Limb (tissue), 2 donors: ENCODE measurements around the gene CDK15.
"Not testable (repeated sequence)": the region's sequence is repeated elsewhere in the genome, so short reads cannot be mapped to it uniquely, and the experiment has no call there.

Experiments used
- DNase-seq, 2 donors: peaks; one replicate each; pipeline ENCODE4 v3.0.0-alpha.2; 2016; ENCODE audit errors: extremely low spot score in 2 of 2

Gene CDK15

DNA sequence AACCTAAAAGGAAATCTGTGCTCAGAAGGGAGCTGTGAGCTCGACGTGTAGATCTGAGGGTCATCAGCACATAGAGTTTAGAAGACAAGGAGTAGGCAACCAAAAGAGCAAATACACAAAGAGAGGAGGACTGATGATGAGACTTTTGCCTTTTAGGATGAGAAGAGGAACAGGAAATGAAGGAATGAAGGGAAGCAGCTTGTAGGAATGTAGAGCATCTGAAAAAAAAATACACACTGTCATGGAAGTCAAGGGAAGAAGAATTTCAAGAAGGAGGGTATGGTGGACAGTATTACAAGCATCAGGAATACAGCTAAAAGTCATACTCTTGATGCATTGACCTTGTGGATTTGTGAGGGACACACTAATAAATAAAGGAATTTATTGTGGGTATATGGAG lies 21.9 kb downstream of the CDK15 start:
- DNase-seq = no peak

DNA sequence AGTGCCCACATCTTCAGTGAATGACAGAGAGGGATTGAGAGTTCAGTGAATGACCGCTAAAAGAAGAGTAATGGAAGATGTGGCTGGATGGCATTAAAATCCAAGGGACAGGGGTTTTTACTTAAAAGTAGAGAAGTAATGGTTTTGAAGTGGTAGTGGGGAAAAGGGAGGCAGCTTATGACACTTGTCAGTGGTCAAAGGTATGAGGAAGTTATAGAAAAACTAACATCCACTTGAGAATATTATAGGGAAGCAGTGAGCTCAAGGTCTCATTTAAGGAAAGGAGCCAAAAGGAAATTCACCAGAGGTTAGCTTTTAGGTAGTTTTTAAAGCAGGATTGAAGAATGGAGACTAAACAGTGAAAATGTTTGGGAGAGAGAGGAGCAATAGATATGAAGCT lies 24.3 kb downstream of the CDK15 start:
- no peak for DNase-seq

DNA sequence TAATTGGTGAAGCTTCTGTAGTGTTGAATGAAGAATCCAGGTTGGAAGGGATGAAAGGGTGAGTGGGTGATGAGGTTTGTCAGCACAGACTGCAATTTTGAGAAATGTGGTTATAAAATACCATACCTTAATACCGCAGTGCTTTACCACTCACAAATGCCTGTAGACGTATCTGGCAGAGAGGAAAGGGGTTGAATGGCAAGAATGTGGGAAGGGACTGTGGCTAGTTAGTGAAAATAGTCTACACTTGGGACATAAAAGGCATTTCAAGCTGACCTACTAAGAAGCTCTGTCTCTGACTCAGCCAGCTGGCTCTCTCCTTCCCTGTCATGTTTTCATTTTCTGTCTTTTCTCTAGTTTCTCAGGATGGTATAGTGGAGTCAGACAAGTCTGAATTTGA lies 25.1 kb downstream of the CDK15 start:
- DNase-seq = no peak

DNA sequence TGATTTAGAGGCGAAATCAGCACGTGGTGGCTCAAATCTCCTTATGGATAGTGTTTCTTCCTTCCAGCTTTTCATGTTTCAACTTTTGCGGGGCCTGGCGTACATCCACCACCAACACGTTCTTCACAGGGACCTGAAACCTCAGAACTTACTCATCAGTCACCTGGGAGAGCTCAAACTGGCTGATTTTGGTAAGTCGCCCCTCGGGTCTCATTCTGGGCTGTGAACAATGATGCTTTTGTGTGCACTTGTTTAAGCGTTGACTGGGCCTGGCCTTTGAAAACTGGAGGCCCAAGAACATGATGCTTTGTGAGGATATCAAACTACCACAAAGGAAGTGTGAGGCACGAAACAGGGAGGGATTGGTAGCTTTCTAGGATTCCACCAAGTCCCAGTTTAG lies 27.4 kb downstream of the CDK15 start:
- DNase-seq = no peak

DNA sequence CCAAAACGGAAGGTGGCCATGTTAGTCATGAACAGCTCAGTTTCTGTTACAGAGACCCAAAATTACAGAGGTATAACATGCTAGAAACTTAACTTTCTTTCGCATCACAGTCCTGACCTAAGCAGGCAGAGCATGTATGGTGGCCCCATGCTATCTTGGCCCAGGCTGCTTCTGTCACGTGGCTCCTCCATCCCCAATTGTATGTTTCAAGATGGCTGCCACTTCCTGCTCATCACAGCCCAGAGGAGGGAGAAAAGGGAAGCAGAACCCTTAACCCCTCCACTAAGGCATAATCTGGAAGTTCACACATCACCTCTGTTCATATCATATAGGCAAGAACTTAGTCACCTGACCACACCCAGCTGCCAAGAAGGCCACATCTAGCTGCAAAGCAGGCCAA lies 28.7 kb downstream of the CDK15 start:
- DNase-seq = no peak

DNA sequence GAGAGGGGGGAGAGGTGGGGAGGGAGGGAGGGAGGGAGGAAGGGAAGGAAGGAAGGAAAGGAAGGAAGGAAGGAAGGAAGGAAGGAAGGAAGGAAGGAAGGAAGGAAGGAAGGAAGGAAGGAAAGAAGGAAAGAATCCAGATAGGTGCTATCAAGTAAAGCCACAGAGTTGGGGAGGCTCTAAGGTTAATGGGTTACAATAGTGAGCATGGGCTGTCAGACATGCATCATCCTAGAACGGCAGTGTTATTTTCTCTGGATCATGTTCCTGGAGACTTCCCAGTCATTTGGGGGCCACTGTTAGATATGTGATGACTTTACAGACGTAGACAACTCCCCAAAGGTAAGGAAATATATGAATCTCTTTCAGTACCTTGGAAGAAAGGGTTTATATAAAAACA lies 31.1 kb downstream of the CDK15 start:
- no peak for DNase-seq

DNA sequence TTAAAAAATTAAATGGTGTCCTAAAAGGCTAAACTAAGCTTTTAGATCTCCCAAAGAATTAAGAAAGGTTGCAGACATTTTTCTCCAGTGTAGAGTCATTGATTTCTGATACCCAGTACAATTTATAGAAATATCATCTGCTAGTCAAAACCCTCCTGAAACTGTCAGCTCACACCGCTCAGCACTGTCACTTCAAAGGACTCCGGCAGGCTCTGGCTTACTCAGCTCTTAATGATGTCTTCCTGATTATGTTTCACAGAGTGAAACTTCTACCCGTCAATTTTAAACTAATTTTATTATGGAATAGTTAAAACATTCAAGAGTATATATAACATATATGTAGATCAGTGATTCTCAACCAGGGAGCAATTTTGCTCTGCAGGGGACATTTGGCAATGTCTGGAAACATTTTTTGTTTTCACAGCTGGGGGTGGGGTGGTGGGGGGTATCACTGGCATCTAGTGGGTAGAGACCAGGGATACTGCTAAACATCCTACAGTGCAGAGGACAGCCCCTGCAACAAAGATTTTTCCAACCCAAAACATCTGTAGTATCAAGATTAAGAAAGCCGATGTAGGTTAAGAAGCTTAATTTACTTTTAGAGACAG lies 31.6 kb downstream of the CDK15 start:
- no peak for DNase-seq

DNA sequence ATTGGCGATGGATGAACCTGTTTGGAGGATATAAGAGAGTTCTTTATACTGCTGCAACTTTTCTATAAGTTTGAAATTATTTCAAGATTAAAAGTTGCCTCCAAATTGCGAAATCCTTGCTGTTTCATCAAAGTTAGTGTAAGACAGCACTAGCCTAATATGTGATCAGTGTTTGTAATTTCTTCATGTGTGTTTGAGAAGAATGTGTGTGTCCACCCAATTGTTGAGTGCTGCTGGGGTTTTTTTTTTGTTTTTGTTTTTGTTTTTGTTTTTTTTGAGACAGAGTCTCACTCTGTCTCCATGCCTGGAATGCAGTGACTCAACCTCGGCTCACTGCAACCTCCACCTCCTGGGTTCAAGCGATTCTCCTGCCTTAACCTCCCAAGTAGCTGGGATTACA lies 33.4 kb downstream of the CDK15 start:
- DNase-seq = no peak

DNA sequence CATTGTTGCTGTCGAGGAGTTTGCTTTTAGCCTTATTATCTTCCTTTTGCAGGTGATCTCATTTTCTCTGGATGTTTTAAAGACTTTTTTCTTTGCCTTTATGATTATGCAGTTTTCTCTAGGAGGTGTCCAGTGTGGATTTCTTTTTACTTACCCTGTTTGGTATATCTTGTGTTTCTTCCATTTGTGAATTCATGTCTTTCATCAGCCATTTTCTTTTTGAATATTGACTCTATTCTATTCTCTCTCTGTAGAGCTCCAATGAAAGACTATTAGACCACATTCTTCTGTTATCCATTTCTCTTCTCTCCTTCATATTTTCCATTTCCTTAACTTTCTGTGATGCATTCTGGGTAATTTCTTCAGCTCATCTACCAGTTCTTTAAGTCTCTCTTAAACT lies 34.4 kb downstream of the CDK15 start:
- no peak for DNase-seq

DNA sequence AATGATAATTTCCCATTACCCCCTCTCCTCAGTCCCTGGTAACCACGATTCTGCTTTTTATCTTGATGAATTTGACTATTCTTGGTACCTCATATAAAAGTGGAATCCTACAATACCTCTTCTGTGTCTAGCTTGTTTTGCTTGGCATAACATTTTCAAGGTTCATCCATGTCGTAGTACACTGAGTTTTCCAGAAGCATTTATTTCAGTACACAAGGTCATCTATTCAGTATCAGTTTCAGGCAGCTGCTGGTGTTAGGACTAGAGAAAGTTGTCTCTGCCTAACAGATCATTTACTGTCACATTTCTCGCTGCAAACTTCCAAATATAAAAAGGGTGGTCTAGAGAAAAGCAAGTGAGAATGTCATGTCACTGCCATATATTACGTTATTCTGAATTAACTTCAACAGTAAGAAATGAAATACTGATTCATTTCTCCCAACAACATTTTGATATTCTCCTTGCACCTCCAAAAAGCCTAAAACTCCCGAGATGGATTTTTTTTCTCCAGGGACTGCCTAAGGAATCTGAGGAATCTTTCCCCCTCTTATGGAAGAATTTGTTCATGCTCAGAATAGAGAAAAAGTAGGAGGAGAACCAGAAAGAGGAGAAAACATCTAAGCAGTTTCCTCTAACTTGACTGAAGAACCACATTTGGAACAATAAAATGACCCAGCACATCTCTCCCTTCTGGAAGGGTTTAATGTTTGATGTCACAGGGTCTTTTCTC lies 36.0 kb downstream of the CDK15 start:
- DNase-seq = no peak

DNA sequence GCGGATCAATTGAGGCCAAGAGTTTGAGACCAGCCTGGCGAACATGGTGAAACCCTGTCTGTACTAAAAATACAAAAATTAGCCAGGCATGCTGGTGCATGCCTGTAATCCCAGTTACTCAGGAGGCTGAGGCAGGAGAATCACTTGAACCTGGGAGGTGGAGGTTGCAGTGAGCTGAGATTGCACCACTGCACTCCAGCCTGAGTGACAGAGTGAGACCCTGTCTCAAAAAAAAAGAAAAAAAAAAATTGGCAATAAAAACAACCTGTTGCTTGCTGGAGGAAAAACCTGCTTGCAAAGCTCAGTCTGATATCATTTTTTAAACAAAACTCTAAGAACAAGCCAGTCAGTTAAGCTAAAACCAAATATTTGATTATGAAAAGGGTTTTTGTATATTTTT lies 38.6 kb downstream of the CDK15 start:
- DNase-seq = not testable (repeated sequence)

DNA sequence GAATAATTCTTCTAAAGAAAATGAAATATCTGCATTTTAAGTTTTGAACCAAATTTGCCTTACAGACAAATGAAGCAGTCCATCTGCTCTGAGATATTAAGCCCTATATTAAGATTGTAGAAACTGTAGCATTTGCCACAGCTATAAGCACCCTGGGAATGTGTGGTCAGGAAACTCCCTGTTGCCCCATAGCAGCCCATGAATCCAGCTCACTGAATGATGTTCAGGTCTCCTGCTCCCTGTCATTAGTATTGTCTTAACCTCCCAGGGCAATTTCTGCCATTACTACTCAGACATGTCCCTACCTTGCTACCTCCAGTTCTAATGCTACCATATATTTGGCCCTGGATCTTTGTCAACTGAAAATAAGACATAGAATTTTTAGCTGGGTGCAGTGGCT lies 41.1 kb downstream of the CDK15 start:
- no peak for DNase-seq

DNA sequence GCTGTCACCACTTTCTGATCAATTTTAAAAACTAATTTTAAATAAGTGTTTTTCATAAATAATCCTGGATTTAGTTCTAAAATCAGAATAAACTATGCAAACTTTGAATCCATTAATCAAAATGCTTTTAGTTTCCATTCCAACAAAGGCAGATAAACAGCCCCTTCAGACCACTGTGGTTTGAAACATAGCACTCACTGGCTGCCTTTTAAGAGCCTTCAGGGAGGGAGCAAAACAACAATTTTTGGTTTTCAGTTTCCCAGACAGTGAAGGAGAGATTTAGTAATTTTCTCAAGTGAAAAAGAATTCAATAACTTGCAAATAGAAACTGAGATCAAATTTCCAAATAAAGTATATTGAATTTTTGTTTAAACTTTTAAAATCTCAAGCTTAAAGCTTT lies 46.1 kb downstream of the CDK15 start:
- no peak for DNase-seq

DNA sequence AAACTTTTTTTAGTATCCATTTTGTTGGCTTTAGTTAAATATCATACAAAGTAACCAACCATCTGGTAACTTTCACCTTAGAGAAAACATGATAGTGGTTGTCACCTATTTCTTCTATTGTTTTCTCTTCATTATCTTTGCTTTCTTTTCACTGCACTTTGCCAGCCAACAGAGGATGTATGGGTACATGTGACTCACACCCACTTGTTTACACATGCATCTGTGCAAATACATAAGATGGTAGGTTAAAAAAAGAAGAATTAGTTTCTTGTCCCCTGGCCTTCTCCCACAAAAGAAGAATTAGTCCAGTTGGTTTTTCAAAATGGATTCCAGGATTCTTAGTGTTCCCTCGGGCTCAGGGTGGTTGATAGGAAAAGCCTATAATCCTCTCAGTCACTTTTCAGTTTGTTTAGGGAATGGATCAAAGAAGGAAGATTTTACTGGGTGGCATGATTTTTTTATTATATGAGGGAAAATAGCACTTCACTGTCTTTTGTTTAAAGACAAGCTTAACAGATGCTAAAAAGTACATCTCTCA lies 46.6 kb downstream of the CDK15 start:
- no peak for DNase-seq

DNA sequence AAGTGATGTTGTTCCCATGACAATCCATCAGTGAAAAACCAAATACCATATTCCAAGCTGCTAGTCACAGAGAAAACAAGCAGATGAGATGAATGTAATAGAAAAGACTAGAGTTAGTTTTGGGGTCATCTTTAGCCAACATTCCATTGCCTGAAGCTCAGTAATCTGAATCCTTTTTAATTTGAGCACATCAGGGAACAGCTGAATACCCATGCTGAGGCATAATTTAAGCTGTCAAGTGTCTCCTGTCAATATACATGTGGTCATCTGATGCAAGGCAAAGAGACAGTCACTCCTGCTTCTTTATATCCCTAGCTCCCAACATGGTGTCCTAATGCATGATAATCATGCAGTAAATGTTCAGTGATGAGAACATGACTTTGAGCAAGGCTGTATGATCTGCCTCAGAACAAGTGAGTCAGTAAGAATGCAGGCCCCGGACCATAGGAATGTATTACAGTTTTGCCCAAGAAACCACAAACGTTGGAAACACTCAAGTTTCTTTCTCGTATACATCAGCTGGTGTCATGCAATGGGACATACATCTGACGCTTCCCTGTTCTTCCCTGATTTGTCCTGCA lies 48.0 kb downstream of the CDK15 start:
- DNase-seq = no peak

DNA sequence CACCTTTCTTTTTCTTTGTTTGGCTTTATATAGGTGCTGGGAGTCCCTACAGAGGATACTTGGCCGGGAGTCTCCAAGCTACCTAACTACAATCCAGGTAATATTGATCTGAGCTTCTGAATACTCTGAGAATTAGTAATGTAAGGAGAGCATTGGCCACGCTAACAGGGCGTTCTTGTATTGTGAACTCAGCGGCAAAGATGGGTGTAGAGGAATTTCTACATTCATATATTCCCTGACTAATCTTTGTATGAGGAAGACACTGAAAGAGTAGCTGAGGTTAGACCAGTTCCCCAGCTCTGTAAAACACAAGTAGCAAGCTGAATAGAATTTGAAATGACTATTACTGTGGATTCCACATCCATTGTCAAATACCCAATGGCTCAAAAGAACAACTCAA lies 48.5 kb downstream of the CDK15 start:
- no peak for DNase-seq

DNA sequence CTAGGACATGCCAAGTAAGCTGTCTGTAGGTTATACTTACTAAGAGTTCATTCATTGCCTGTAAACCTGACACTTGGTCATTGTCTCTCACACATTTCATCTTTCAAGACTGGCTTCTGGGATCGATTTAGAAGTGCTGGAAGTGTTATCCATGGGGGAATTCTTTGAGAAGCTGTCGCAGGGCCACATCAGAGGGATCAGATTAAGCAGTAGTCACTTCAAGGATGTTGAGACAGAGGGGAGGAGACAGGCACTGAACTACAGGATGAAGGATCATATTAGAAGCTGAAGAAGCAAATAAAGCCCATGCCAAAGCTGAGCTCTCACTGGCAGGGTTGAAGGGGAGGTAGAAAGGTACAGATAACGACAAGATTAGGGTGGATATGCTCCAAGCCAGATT lies 49.0 kb downstream of the CDK15 start:
- DNase-seq = no peak

DNA sequence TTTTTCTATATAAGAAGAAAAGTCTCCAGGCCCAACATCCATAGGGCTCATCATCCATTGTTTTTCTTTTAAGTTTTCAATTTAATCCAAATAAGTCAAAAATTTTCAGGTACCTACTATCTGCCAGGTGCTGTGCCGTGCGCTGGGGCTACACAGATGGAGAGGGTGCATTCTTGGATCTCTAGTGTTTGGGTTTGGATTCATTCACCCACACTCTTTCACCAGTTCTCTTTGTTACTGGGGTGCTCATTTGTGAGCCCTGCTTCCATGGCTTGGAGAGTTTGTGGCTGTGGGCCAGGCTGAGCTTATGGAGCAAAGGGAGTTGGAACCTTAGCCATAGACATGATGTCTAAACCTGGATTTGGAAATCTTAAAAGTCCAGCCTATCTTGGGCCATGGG lies 51.0 kb downstream of the CDK15 start:
- no peak for DNase-seq

DNA sequence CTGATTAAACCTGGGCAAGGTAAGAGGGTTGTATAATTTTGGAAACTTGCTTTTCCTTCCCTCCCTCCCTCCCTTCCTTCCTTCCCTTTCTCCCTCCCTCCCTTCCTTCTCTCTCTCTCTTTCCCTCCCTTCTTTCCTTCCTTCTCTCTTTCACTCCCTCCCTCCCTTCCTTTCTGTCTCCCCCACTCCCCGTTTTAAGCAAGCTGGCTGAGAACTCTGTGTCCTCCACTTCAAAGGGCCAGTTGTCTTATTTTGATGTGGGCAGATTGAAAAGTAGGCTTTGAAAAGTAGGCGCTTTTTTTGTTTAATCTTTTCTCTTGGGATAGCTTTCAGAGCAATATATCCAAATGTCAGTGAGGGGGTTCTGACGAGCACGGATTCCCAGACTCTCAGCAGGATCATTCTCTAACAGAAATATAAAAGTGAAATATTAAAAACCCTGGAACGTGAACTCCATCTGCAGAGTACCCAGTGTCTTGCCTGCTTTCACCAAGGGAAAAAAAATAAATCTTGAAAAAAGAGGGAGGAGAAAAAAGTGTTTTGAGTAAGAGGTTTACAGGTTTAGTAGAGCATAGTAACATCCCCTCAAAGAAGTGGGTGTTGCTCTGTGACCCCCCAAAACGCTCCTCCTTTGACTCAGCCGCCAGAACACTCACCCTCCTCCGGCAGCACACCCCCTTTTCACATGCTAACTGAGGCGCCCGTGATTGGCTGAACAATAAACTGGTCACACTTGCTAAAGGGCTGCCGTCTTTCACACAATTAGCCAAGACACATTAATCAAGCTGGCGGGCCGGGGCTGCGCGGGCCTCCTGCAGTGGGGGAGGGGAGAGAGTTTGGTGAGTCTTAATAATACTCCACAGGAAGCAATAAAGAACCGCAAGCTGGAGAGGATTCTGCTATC lies 52.2 kb downstream of the CDK15 start:
- DNase-seq = peak in 1 of 2 donors; percentile 75

DNA sequence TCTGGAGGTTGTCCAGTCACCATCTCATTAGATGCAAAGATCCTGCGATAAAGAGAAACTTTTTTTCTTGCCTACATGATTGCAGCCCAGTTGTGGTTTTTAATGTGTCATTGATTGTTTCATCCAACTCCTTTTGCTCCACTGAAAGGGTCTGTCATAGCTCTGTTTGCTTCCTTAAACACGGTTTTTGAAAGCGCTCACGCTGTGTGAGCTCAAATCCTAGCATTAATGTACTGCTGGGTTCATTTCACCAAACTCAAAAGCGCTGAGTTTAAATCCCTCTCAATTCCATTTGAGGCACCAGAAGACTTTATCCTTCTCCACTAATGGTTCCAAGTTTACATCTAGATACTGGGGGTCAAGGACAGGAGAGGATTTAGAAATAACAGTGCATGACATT lies 53.6 kb downstream of the CDK15 start:
- DNase-seq = no peak

DNA sequence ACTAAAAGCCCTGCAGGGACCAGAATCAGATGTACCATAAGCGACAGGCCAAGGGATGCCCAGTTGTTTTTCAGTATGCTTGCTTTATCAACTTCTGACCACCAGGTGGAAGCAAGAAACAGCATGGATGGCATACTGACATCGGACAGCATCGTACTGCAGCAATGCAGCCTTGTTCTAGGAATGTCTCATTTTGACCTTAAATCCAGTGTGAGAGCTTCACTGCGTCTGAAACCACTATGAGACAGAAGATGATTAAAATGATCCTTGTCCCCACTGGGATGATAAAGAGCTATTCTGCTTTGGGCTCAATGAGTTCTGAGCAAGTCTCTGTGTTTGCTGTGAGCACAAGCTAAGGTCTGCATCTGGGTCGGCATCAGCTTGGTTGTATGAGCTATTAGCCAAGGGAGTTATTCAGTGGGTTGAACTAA lies 54.3 kb downstream of the CDK15 start:
- peak; percentile 67 to 83 for DNase-seq

DNA sequence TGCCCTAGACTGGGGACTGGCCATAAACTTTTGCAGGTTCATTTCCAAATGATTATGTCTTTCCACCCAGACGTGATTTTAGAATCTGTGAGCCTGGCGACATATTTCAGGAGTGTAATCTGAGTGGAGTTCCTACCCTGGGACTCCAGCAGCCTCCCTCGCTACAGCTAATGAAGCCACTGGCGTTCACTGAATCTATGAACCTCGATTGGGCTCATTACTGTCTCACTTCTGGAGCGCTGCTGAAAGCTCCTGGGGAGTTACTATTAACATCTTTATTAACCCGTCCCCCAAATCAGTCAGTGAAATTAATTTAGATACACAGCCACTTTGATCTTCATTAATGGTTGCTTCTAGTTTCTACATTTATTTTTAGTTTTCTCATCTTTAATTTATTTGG lies 56.5 kb downstream of the CDK15 start:
- no peak for DNase-seq
